ENCODE measurements around the gene KREMEN2.

The KREMEN2 gene

DNA sequence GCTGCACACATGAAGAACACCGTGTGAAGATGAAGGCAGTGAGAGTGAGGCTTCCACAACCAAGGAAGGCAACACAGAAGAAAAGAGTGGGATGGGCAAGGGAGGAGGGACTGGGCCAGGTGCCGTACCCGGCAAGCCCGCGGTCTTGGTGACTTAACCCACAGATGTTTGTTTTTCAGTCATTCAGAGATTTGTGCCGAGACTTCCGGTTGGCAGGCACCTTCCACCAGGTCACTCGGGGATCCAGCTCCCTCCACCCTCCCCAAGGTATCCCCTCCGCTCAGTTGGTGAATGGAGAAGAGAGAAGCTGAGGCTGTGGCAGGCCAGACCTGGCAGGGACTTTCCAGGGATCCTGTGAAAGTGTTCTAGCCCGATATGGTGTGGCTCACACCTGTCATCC lies 4.9 kb upstream of the KREMEN2 start:
- TF ChIP-seq, protein P1, sequence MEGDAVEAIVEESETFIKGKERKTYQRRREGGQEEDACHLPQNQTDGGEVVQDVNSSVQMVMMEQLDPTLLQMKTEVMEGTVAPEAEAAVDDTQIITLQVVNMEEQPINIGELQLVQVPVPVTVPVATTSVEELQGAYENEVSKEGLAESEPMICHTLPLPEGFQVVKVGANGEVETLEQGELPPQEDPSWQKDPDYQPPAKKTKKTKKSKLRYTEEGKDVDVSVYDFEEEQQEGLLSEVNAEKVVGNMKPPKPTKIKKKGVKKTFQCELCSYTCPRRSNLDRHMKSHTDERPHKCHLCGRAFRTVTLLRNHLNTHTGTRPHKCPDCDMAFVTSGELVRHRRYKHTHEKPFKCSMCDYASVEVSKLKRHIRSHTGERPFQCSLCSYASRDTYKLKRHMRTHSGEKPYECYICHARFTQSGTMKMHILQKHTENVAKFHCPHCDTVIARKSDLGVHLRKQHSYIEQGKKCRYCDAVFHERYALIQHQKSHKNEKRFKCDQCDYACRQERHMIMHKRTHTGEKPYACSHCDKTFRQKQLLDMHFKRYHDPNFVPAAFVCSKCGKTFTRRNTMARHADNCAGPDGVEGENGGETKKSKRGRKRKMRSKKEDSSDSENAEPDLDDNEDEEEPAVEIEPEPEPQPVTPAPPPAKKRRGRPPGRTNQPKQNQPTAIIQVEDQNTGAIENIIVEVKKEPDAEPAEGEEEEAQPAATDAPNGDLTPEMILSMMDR (conservative IDR thresholded peaks at IDR 0.05; ENCODE audit: low read depth, low read length): no peak
- H3K4me3 ChIP-seq (ENCODE audit: low read depth, low read length): no peak overlapping the region

DNA sequence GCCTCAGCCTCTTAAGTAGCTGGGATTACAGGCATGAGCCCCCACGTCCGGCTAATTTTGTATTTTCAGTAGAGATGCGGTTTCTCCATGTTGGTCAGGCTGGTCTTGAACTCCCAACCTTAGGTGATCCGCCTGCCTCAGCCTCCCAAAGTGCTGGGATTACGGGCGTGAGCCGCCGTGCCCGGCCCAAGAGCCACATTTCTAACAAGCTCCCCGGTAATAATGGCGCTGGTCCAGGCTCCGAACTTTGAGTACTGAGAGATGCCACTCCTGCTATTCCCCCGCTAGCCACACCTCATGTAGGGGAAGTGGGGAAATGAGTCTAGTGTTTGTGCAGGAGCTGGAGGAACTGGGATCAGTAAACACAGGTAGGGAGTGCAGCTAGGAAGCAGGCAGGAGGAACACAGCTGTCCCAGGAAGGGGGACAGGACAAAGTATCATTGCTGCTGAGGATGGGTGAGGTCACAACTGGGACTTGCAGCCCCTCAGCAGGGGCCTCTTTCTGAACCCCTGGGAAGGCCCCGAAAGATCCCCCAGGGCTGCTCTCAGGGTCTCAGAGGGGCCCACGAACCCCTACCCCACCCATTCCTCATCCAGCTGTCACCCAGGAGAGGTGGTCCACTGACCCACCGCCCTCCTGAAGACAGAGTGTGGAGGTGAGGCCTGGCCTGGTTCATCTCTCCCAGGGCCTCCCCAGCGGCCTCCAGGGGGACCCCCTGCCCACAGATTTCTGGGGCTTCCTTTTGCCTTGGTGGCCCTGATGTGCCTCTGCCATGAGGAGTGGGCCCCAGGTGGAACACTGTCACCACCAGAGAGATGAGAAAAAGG lies 3.7 kb upstream of the KREMEN2 start:
- H3K4me3 ChIP-seq (ENCODE audit: low read depth, low read length): no peak overlapping the region
- DNase-seq (ENCODE audit: low read depth): no peak
- TF ChIP-seq, protein P1 (conservative IDR thresholded peaks at IDR 0.05; ENCODE audit: low read depth, low read length): no peak

More for the DNA sequence above, 4.9 kb upstream of the KREMEN2 start:
- no peak for DNase-seq (ENCODE audit: low read depth)

- no peak for DNase-seq (ENCODE audit: low read depth)
- H3K4me3 ChIP-seq (ENCODE audit: low read depth, low read length): no peak overlapping the region
- TF ChIP-seq, protein P1 (conservative IDR thresholded peaks at IDR 0.05; ENCODE audit: low read depth, low read length): no peak
These were observed 1.6 kb upstream of the KREMEN2 start for GRCh38 chr16:2962334-2963073.

DNA sequence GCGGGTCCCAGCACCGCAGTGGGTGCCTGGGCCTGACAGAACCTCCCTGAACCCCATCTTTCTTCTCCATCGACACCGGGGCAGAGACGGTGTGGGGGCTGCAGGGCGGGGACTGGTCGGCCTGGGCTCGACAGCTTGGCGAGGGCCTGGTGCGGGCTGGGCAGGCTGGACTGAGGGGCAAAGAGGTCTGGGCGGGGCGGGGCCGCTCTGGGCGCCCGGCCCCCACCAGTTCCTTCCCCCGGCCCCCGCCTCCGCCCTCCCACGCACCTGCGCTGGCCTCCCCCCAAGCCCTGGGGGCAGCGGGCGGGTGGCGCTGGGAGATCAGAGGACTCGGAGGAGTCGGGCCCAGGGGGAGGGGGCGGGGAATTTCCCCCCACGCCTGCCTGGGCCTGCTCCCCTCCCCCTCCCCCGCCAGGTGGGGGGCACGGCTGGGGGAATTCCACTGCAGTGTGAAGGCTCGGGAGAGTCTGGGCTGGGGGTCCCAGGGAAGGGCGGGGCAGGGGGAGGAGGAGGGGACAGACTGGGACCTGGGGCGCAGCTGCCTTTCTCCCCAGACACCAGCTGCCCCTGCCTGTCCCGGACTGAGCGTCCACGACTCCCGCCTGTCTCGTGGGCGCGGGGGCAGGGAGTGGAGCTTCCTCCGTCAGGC lies 877 bp upstream of the KREMEN2 start:
- TF ChIP-seq, protein P1 (conservative IDR thresholded peaks at IDR 0.05; ENCODE audit: low read depth, low read length): no peak
- DNase-seq (ENCODE audit: low read depth): no peak
- no peak overlapping the region for H3K4me3 ChIP-seq (ENCODE audit: low read depth, low read length)

- TF ChIP-seq, protein P1 (conservative IDR thresholded peaks at IDR 0.05; ENCODE audit: low read depth, low read length): no peak
- DNase-seq (ENCODE audit: low read depth): no peak
- H3K4me3 ChIP-seq (ENCODE audit: low read depth, low read length): no peak overlapping the region
These were observed 631 bp downstream of the KREMEN2 start for GRCh38 chr16:2964475-2965336.

DNA sequence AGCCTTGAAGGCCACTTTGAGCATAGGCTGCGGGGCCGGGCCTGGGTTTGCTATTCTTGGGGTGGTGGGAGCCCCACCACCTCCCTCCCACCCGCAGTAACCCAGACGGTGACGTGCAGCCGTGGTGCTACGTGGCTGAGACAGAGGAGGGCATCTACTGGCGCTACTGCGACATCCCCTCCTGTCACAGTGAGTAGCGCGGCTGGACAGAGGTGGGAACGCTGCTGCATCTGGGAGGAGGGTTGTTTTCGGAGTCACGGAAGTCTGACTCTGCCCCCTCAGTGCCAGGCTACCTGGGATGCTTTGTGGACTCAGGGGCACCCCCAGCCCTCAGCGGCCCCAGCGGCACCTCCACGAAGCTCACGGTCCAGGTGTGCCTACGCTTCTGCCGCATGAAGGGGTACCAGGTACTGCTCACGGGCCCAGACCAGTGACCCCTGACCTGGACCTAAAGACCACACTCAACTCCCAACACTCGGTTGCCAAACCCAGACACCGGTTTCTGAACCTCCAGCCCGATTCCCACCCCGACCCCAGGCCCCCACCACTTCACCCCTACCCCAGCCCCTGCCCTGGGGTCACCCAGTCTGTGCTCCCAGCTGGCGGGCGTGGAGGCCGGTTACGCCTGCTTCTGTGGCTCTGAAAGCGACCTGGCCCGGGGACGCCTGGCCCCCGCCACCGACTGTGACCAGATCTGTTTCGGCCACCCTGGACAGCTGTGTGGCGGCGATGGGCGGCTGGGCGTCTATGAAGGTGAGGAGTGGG lies 2.1 kb downstream of the KREMEN2 start:
- TF ChIP-seq, protein P1 (conservative IDR thresholded peaks at IDR 0.05; ENCODE audit: low read depth, low read length): no peak
- H3K4me3 ChIP-seq (ENCODE audit: low read depth, low read length): no peak overlapping the region
- no peak for DNase-seq (ENCODE audit: low read depth)
